ENCODE data around the gene CHIA. TPM values are rescaled to one million over a fixed set of nuclear protein-coding genes. Genes with fewer than 3 reads are reported as not detected.

The CHIA gene
- total RNA-seq, 1 donor from 2014 or later: not detected

DNA sequence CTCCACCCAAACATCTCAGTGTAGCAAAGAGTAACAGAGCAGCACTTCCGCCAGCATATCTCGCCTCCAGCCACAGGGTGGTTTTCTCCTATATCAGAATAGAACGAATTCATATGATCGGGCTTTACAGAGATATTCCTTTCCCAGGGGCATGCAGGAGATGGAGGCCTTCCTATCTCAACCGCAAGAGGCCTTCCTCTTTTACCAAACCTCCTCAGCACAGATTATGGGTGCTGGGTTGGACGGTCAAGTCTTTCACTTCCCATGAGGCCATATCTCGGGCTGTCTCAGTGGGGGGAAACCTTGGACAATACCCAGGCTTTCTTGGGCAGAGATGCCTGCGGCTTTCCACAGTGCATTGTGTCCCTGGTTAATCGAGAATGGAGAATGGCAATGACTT lies 71.1 kb downstream of the CHIA start:
- intact Hi-C loops (cut with micrococcal nuclease): no loop called here

DNA sequence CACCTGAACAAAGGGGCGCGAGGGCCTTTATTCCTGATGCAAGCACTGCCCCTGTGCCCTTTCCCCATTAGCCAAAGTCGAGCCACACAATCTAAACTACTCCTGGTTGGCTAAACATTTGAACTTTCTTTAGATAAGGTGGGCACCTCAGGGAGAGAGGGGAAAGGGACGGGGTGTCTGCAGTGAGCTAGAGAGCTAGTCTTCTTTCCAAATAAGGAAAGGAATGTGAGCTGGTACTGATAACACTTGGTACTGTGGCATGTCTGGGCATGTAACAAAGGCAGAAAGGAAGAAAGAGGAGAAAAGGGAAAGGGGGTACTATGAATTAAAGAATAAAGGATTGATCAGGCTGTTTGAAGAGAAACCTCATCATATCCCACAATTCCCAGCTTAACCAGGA lies 74.0 kb downstream of the CHIA start:
- intact Hi-C loops (cut with micrococcal nuclease): no loop called here

DNA sequence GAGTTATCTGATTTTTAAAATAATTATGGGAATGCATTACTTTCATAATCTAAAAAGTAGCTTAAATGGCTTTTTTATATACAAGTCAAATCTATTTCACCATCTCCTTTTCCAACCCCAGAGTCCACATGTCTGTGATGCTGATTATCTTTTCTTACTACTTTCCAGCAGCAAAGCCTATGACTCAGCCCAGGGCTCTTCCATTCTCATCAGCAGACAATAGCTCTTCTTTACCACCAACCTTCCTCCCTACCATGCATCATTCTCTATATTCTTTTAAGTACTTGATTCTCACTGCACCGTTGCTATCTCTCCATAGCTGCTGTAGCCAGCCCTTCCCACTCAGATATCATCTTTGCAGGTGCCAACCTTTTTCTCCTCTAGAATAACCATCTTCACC lies 75.6 kb downstream of the CHIA start:
- intact Hi-C loops (cut with micrococcal nuclease): no loop called here

DNA sequence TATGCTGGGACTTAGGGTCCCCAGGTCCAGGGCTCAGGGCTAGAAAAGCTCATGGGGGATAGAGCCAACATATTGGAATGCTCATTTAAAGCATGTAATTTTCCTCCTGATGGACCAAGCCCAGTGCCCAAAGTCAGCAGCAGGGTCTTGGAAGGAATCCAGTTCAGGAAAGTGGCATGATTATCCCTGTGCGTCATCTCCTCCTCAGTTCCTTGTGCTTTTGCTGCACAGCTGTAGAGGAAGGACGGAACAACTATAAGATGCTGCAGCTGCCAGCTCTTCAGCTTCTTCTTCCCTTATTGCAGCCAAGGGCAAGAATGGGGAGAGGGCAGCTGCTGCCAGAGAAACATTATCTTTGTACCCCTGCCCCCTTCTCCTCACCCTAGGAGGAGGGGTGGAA lies 78.5 kb downstream of the CHIA start:
- intact Hi-C loops (cut with micrococcal nuclease): no loop called here

DNA sequence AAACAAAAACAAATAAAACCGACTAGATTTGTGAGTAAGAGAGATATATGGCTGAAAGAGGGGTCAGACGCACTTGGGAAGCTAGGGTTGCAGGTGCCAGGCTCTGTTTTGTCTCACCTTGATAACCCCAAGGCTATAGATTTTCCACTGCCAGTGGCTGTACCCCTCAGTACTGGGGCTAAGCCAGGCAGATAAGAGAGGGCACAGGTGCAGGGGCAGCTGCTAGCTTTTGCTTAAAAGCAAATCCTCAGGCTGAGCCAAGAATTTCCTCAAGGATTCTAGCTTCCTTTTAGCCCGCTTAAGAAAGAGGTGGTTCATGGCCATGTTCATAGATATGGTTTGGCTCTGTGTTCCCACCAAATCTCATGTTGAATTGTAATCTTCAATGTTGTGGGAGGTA lies 79.0 kb downstream of the CHIA start:
- intact Hi-C loops (cut with micrococcal nuclease): no loop called here

Other genes starting within 250 kb of the CHIA start
- 27.6 and 31.1 TPM in 2 replicates for gene DRAM2, start 150.8 kb upstream of the CHIA start, total RNA-seq
- 35.4 and 38.4 TPM in 2 replicates for gene CEPT1, start 150.6 kb upstream of the CHIA start, total RNA-seq
- gene DENND2D, start 90.2 kb upstream of the CHIA start, total RNA-seq: 262 and 263 TPM in 2 replicates
- 19.1 and 23.9 TPM in 2 replicates for gene CHI3L2, start 63.1 kb upstream of the CHIA start, total RNA-seq
- 0.47 and 0.54 TPM in 2 replicates for gene OVGP1, start 136.9 kb downstream of the CHIA start, total RNA-seq
- 35.4 and 40.2 TPM in 2 replicates for gene WDR77, start 158.4 kb downstream of the CHIA start, total RNA-seq
- 260 and 275 TPM in 2 replicates for gene ATP5PB, start 158.6 kb downstream of the CHIA start, total RNA-seq
- 2.5 and 2.6 TPM in 2 replicates for gene C1orf162, start 183.1 kb downstream of the CHIA start, total RNA-seq
- gene ADORA3, start 212.8 kb downstream of the CHIA start, total RNA-seq: 0.37 TPM in 1 of 2 replicates, not detected in the other
- 0.42 TPM in 1 of 2 replicates, not detected in the other for gene TMIGD3, start 212.8 kb downstream of the CHIA start, total RNA-seq